Fibroblast of gingiva (primary cell): ENCODE measurements around the gene TSPEAR.
"Not testable (repeated sequence)": the region's sequence is repeated elsewhere in the genome, so short reads cannot be mapped to it uniquely, and the experiment has no call there.

Experiments used
- DNase-seq: peaks from one replicate; pipeline ENCODE4 v3.0.0-alpha.2; 2011; ENCODE audit warnings: low read depth

TSPEAR gene

DNA sequence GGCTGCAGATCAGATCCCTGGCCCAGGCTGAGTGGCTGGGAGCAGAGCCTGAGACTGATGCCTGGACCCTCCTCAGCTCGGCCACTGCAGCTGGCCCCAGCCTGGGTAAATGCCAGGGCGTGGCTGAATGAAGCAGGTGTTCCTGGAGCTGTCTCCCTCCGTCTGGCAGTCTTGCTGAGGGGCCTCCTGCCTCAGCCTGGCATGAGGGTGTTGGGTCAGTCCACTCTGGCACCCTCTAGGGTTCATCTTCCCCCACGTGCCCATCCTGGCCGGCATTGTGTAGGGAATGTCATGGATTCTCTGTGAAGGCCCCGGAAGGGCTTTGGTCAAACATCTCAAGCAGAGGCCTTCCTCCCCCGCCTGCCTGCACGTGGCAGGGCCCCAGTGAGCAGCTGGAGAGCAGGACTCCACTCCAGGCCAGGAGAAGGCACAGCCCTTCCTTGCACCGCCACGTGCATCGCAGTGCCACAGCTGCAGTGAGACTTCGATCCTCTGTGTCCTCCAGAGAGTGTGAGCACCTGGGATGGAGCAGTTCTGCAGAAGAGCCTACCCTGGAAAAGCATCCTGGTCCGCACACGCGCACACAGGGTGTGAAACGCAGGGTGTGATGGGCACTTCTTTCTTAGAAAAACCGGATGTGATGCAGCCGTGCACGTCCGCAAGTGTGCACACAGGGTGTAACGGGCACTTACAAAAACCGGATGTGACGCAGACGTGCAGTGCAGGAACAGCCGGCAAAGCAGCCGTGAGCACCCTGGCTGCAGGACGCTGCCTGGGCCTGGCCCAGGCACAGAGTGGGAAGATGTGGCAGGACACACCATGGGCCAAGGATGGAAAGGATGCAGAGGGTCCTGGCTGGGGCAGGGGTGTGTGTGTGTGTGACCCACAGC lies 142.5 kb downstream of the TSPEAR start:
- DNase-seq = no peak

DNA sequence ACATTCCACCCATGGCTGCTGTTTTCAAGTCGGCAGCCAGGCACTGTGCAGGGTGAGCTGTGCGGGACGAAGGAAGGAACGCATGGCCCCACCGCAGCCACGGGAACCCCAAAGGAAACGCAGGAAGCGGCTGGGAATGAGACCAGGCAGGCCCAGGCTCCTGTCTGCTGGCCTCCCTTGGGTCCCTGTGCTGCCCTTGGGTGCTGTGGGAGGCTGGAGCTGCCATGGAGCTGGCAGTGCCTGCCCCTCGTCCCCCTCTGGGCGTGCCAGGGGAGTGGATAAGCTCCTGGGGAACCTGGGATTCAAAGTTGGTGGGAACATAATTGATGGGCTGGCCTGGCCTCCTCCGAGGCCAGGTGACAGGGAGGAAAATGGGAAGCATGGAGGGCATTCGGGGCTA lies 143.1 kb downstream of the TSPEAR start:
- DNase-seq = no peak

DNA sequence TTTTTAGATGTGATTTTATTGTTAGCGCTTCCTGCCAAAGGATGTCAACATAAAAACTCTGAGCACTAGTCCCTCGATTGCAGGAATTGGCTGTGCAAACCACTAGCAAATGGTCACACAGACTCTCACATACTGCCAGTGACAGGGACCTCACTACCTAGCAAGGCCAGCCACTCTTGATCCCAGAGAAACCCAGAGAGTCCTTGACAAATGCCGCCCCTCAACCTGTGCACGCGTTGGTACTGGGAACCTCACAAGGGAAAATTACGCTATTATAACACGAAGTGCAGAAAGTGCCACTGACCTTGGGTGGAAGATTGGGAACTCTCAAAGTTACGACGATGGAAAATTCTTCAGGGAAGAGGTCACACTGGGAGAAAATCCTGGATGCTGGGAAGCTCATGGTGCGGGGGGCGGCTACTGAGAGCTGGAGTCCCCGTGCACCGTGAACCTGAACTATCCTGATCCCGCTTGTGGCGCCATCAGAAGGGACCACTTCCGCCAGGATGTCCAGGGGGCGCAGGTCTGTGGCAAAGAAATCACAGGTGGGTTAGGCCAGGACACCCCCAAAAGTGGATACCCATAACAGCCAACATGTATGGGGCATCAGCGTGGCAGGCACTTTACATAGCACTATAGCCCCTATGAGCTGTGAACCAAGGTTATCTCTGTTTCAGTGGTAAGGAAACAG lies 143.7 kb downstream of the TSPEAR start:
- no peak for DNase-seq

DNA sequence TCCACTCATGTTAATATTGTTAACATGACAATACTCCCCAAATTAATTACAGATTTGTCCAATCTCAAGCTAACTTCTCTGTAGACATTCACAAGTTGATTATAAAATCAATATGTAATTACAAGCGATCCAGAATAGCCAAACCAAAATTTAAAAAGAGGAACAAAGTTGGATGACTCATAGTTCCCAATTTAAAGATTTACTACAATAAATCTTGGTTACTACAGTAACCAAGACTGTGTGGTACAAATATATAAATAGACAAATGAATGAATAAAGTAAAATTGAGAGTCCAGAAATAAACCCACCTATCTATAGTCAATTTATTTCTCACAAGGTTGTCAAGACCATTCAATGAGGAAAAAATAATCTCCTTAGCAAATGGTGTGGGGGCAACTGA lies 145.0 kb downstream of the TSPEAR start:
- no peak for DNase-seq

DNA sequence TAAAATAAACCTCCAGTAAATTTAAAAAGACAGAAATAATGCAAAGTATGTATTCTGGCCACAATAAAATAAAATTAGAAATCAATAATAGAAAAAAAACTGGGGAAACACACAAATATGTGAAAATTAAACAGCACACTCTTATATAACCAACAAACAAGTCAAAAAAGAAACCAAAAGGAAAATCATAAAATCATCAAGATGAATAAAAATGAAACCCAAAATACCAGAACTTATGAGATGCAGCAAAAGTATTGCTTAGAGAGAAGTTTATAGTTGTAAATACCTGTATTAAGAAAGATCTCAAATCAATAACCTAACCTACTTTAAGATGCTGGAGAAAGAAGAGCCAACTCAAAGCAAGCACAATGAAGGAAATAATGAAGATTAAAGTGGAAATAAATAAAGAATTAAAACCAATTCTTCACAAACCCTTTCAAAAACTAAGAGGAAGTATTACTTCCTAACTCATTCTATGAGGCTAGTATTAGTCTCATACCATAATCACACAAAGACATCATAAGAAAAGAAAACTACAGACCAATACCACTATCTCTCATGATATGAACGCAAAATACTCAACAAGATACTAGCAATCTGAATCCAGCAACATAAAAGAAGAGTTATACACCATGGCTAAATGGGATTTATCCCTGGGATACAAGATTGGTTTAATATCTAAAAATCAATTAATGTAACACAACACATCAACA lies 146.3 kb downstream of the TSPEAR start:
- DNase-seq = no peak

DNA sequence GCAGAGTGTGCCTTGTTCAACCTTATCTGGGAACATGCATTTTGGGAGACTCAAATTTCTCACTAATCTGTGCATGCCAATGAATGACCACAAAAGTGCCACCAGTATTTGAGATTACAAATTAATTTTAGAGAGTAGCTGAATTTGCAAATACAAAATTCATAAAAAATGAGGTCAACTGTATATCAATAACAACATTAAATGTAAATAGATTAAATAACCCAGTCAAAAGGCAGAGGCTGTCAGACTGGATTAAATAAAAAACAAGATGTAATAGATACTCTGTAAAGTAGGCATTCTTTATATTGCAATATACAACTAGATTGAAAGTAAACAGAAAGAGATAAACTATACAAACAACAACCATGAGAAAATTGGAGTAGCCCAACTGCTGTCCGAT lies 147.3 kb downstream of the TSPEAR start:
- DNase-seq = no peak

DNA sequence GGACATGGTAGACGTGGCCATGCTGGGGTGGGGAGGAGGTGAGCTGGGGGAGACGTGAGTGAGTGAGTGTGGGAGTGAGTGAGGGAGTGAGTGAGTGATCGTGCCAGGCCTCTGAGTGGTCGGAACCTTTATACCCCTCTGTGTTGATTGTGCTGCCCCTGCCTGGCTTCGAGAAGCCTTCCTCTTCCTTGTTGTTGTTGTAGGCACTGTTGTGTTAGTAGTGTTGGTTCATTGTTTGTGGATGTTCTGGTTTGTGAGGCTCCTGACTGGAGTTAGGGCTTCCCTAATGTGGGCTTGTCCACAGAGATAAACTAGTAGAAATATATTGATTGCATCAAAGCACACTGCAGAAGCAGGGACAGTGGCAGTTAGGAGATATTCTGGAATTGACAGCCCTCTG lies 152.7 kb downstream of the TSPEAR start, which contains the start of gene KRTAP10-3:
Gene KRTAP10-3, minus strand, starts transcription at position 101 of the 400 bp plus-strand sequence. Its CDS starts 80 bp downstream, at position 21.
- no peak for DNase-seq

DNA sequence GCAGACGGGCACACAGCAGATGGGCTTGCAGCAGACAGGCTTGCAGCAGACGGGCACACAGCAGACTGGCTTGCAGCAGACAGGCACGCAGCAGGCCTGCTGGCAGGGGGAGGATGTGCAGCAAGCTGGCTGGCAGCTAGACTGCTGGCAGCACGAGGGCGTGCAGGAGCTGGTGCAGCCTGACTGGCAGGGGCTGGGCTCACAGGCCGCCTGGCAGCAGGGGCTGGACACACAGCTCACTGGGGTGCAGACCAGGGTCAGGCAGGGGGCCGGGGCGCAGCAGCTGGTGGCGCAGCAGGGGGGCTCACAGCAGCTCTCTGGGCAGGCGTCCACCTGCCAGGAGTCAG lies 153.1 kb downstream of the TSPEAR start:
- DNase-seq = not testable (repeated sequence)

DNA sequence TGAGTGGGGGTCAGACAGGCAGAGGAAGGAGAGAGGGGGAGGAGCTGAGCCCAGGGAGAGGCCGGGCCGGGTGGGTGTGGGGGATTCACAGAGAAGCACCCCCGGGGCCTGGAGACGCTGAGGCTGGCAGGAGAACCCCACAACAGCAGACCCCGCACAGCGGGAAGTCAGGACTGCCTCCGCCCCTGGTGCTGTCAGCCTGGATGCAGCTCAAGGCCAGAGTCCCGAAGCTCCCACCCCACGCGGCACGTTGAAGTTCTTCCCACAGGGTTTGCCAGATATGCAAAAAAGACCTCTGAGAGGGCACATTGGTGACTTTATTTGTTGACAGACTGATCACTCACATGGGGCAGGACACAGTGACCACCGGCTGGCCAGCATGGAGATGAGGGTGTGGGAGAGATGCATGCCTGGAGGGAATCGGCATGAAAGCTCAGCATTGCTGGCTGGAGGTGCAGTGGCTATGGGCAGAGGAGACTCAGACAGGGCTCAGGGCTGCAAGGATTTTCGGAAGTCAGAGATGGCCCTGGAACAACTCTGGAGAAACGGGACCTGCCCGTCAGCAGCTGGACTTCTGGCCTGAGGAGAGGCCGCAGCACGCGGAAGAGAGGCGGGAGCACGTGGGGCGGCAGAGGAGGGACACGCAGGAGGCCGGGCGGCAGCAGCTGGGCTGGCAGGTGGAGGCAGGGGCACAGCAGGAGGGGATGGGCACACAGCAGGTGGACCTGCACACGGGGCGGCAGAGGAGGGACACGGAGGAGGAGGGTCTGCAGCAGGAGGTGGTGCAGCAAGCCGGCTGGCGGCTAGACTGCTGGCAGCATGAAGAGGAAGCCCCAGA lies 153.7 kb downstream of the TSPEAR start:
- no peak for DNase-seq

DNA sequence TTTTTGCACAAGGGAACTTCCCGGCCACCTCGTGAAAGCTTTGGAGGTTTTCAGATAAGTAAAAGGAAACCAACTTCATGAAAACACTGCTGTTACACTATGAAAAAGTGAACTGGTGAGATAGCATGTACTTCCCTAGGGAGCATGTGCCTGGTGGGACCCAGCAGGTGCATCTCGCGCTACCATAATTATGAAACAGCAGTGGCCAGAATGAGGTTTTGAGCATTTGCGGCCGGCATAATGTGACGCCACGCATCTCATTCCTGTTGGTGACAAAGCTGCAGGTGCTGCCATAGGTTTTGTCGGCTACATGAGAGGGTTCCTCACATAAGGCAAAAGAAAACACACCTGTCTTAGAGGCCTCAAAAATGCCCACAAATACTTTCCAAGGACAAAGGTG lies 154.5 kb downstream of the TSPEAR start:
- no peak for DNase-seq

DNA sequence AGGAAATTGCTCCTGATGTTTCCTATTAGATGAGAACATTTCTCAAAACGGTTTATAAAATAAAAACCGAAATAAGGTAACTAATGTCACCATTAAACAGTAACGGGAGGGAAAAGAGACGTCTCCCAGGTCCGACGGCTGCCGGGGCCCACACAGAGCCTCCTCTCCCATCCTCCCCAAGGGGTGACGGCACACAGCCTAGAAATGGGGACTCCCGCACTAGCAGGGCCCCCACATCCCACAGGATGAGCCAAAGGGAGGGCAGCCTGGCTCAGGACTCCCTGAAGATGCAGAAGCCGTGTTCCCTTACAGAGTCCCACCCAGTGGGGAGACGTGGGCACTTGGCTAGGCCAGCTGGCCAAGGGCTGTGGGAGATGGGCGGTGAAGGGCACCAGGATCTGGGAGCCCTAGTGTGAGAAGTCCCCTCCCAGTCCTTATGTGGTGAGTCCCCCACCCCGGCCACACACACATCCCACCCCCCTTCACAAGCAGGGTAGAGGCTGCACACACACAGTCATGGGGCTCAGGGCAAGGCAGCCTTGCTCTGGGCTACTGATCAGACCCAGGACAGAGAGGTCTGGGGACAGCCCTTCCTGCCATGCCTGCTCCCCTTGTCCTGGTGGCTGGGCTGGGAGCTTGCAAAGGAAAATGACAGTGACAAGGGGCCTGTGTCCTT lies 156.0 kb downstream of the TSPEAR start:
- no peak for DNase-seq

DNA sequence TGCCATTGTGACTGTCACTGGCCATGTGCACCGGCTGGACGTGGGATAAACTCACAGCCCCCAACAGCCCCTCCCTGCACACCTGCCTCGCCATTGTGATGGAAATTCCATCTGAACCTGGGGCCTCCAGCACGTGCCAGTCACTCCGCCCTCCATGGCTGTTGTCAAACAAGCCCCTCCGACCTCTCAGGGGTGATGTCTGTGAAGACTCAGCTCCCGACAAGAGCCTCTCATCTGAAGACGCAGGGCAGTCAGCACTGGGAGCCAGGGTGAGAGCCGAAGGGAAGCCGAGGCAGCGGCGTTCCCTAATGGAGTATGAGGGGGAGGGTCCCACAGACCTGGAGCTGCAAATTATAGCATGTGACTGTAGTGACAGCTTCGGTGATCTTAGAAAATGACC lies 158.7 kb downstream of the TSPEAR start:
- no peak for DNase-seq

DNA sequence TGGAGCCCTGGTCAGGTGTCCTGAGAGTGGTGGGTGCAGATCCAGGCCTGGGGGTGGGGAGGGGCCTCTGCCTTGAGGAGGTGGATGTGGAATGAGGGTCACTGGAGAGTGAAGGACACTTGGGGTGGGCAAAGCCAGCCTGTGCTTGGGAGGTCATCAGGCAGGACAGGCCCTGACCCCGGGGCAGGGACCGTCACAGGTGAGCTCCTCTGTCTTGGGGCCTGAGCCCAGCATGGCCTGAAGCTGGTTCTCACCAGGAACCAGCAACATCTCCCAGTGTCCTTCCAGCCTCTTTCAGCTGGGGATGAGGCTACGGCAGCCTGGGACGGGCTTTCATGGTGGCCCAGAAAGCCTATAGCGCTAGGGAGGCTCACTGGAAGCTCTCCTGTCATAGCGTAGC lies 159.2 kb downstream of the TSPEAR start:
- no peak for DNase-seq

DNA sequence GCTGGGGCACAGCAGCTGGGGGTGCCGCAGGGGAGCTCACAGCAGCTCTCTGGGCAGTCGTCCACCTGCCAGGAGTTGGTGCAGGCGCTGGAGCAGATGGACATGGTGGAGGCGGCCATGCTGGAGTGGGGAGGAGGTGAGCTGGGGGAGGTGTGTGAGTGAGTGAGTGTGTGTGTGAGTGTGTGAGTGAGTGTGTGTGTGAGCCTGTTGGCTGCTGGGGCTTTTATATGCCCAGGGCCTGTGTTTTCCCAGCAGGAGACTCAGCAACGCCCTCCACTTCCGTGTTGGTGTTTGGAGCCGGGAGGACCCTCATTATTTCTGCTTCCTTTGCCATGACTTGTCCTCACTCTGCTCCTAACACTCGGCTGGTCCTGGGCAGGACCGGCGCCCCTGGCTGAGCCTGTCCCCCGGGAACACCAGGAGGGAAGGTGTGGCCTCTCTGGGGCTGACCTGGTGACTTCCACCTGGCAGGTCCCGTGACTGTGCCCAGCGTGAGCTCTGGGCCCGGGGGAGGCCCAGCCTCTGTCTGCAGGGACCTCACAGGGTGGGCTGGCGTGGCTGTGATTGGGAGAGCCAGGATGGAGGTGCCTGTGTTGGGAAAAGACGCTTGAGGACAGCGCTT lies 159.9 kb downstream of the TSPEAR start, which contains the start of gene KRTAP10-2:
Gene KRTAP10-2, minus strand, starts transcription at position 166 of the 622 bp plus-strand sequence. Its CDS starts 47 bp downstream, at position 119.
- DNase-seq = no peak

DNA sequence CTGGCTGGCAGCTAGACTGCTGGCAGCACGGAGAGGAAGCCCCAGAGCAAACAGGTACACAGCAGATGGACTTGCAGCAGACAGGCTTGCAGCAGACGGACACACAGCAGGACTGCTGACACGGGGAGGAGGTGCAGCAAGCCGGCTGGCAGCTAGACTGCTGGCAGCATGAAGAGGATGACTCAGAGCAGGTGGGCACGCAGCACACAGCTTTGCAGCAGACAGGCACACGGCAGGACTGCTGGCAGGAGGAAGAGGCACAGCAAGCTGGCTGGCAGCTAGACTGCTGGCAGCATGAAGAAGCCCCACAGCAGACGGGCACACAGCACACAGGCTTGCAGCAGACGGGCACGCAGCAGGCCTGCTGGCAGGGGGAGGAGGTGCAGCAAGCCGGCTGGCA lies 160.6 kb downstream of the TSPEAR start:
- DNase-seq = no peak

DNA sequence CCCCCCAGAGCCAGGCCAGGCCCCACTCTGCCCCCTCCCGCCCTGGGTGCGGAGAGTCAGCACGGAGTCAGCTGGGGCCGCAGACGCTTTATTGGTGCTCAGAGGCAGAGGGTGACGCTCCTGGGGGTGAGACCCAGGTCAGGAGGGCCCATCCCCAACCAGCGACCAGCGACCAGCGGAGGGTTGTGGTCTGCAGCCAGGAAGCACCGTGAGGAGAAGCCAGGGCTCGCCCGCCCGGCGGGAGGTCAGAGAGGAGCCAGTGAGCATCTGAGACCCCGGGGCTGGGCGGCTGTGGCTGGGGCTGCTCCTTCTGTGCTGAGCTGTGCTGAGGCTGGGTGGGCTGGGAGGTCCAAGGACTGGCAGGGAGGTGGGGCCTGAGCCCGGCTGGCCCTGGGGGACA lies 161.1 kb downstream of the TSPEAR start:
- not testable (repeated sequence) for DNase-seq

DNA sequence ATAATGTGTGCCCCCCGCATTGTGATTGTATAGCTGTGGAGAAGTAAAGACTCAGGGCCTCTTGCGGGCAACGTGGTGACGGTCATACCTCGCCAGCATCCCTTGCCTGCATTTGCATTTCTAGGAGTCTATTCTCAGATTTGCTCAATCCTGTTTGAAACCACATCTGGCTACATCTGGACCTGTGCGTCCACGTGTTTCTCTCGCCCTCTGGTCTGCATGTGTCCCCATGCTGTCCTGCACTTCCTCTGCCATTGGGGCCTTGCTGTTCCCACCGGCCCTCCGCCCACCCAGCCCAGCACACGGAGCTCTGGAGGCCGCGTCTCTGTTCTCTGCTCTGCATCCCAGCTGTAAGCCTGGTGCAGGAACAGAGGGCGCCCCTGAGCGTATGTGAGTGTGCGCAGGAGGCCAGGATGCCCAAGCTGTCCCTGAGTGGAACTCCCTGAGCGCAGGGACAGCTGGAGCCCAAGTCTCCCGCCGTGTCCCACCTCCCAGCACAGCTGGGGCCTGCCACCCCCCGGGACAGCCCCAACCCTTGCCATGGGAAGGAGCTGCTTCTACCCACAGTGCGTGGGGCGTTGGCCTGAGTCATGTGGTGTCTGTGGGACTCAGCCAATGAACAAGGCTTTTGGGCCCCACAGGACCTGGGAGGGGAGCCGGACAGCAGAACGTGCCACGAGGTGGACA lies 161.7 kb downstream of the TSPEAR start:
- no peak for DNase-seq

DNA sequence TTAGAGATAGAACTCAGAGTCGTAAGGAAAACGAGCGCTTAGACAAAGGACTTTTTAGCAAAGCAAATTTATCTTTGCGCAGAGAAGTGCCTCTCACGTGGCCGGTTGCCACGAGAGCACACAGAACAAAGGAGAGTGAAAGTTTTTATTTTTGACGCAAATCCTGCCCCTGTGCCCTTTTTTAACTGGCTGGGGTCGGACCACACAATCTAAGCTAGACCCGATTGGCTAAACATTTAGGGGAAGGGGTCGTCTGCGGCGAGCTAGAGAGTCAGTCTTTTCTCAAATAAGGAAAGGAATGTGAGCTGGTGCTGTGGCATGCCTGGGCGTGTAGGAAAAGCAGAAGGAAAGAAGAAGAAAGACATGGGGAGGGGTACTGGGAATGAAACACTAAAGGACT lies 162.4 kb downstream of the TSPEAR start:
- no peak for DNase-seq

DNA sequence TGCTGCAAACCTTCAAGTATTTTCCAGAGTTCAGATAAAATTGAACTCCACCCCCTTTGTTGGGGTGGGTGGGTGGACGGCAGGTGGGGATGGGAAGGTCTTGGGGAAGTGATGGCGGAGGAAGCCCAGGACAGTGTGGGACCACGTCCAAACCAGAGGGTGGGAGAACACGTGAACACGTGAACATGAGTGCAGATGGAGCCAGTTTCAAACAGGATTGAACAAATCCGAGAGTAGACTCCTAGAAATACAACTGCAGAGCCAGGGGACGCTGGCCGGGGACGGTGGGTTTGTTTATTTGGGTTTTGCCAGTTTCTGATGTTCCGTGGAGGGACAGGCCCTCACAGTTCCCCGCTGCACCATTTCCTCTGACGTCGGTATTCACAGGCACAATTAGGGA lies 163.0 kb downstream of the TSPEAR start:
- no peak for DNase-seq
